H1 (cell line): ENCODE measurements around the gene GDNF. TPM values are rescaled to one million over a fixed set of nuclear protein-coding genes. Genes with fewer than 3 reads are reported as not detected.

ENCODE experiments used
- CBX5 ChIP-seq: fragments of 300-800, 300-1000 bp; sonication (generic); IDR thresholded peaks from 2 replicates; pipeline ENCODE4 v1.7.1; 2016; ENCODE audit warnings: antibody characterized with exemption, low read length, low read depth
- CEBPB ChIP-seq: IDR thresholded peaks from 2 replicates; pipeline ENCODE4 v1.6.1; 2012; ENCODE audit warnings: low read depth, low read length
- CHD2 ChIP-seq: IDR thresholded peaks from 2 replicates; pipeline ENCODE4 v1.6.1; 2012; ENCODE audit warnings: low read length, improper control_type of control experiment
- CHD7 ChIP-seq: fragments of 300-600 bp; sonication (generic); IDR thresholded peaks from 2 replicates; pipeline ENCODE4 v1.7.1; 2012; ENCODE audit warnings: low read length, moderate library complexity, mild to moderate bottlenecking, inconsistent platforms; ENCODE audit not compliant: insufficient replicate concordance
- E2F6 ChIP-seq: IDR thresholded peaks from 2 replicates; pipeline ENCODE4 v1.6.1; 2012; ENCODE audit warnings: inconsistent platforms
- EP300 ChIP-seq, 2 experiments: IDR thresholded peaks; 1 replicate in 1 of 2; 2 replicates in 1 of 2; pipeline ENCODE4 v1.6.1; 2011 to 2012; ENCODE audit warnings: low read depth in 2 of 2, low read length in 2 of 2, mild to moderate bottlenecking in 2 of 2, borderline replicate concordance in 1 of 2, inconsistent platforms in 1 of 2, moderate library complexity in 1 of 2
- EZH2 ChIP-seq: fragments of 200-600 bp; sonication (generic); IDR thresholded peaks from 2 replicates; pipeline ENCODE4 v1.7.1; 2012; ENCODE audit warnings: low read depth, mild to moderate bottlenecking, moderate library complexity, low read length, inconsistent platforms; ENCODE audit not compliant: severe bottlenecking
- MAFK ChIP-seq: IDR thresholded peaks from 2 replicates; pipeline ENCODE4 v1.6.1; 2012; ENCODE audit warnings: low read depth, mild to moderate bottlenecking, improper control_type of control experiment, low read length
- NRF1 ChIP-seq: IDR thresholded peaks from 2 replicates; pipeline ENCODE4 v1.6.1; 2011; ENCODE audit warnings: mild to moderate bottlenecking, low read depth, low read length, improper control_type of control experiment
- SP2 ChIP-seq: IDR thresholded peaks from 2 replicates; pipeline ENCODE4 v1.6.1; 2012; ENCODE audit warnings: mild to moderate bottlenecking, low read length, inconsistent platforms
- TCF12 ChIP-seq: IDR thresholded peaks from 2 replicates; pipeline ENCODE4 v1.6.1; 2011; ENCODE audit warnings: low read depth, mild to moderate bottlenecking, low read length
- polyA plus RNA-seq, 7 experiments: library from polyadenylated mRNA; depleted of rRNA in 3 of 7; stranded (reverse) in 5 of 7; unstranded in 2 of 7; fragments of >200 nt in 5 of 7; fragments of 200-250 nt in 2 of 7; gene quantifications; 1 replicate in 5 of 7; 2 replicates in 1 of 7; 4 replicates in 1 of 7; pipeline versions ENCODE4 v1.2.1 to v1.2.3, GENCODE V29; 2011 to 2013; ENCODE audit warnings: missing spikeins in 2 of 7, mixed read lengths in 2 of 7
- total RNA-seq: library from RNA; stranded (reverse); fragmentation: NEBNext Ultra II Directional; extraction: Animal tissue kit (Norgen Biotek cat#: 25700); gene quantifications from 2 replicates; pipeline ENCODE4 v1.2.1, GENCODE V29; 2021

Gene GDNF
- total and polyA plus RNA-seq, 2 of the 8 experiments (the other 6 are each of a cell fraction or from before 2014, with no cell fraction given), result 0.15 to 2.0 TPM

GRCh38 chr5:37837414-37838032 lies 2.3 kb downstream of the GDNF start (continued):
- no peak for TF ChIP-seq CHD7
- no peak for TF ChIP-seq EP300 (IDR thresholded peaks at IDR 0.05; ENCODE audit: borderline replicate concordance in 1 of 2, low read depth in 2 of 2, low read length in 2 of 2)
- TF ChIP-seq TCF12, result no peak
- no peak for TF ChIP-seq CBX5
- TF ChIP-seq MAFK, result no peak
- peak; percentile 30; the same call in 1 of the 2 replicates for TF ChIP-seq E2F6
- no peak for TF ChIP-seq NRF1
- no peak for TF ChIP-seq SP2
- no peak for TF ChIP-seq CEBPB
- no peak for TF ChIP-seq EZH2
- no peak for TF ChIP-seq CHD2
